WTC11 (cell line): ENCODE results near the gene ICOS.

Experiments used
- CREM ChIP-seq: sonication (generic); formaldehyde crosslinking; IDR thresholded peaks from 2 replicates; pipeline ENCODE4 v1.8.1; 2022; ENCODE audit warnings: mild to moderate bottlenecking, missing genetic modification reagents, moderate library complexity
- FOXJ3 ChIP-seq: sonication (generic); formaldehyde crosslinking; IDR thresholded peaks from 2 replicates; pipeline ENCODE4 v1.9.0; 2021; ENCODE audit warnings: missing genetic modification reagents, mild to moderate bottlenecking, borderline replicate concordance
- NR2C2 ChIP-seq: sonication (generic); formaldehyde crosslinking; IDR thresholded peaks from 2 replicates; pipeline ENCODE4 v1.8.0; 2022; ENCODE audit warnings: mild to moderate bottlenecking, missing genetic modification reagents
- NR3C1 ChIP-seq: sonication (generic); formaldehyde crosslinking; conservative IDR thresholded peaks from 2 replicates; pipeline ENCODE4 v1.8.1; 2023; ENCODE audit warnings: low read depth, mild to moderate bottlenecking, missing genetic modification reagents
- RELA ChIP-seq: sonication (generic); formaldehyde crosslinking; IDR thresholded peaks from 2 replicates; pipeline ENCODE4 v1.8.1; 2022; ENCODE audit warnings: missing genetic modification reagents, mild to moderate bottlenecking, borderline replicate concordance
- SMAD3 ChIP-seq: sonication (generic); formaldehyde crosslinking; IDR thresholded peaks from 2 replicates; pipeline ENCODE4 v1.8.0; 2022; ENCODE audit warnings: missing genetic modification reagents, mild to moderate bottlenecking, borderline replicate concordance
- SP1 ChIP-seq: sonication (generic); formaldehyde crosslinking; conservative IDR thresholded peaks from 2 replicates; pipeline ENCODE4 v1.8.1; 2022; ENCODE audit warnings: missing genetic modification reagents
- ZNF232 ChIP-seq: sonication (generic); formaldehyde crosslinking; IDR thresholded peaks from 2 replicates; pipeline ENCODE4 v1.8.0; 2022; ENCODE audit warnings: mild to moderate bottlenecking, missing genetic modification reagents
- TF ChIP-seq, protein P1 (sequence below): fragments of 200-600 bp; IDR thresholded peaks from 2 replicates; pipeline ENCODE4 v1.8.0; 2022; ENCODE audit warnings: antibody characterized with exemption
- TF ChIP-seq, protein P2 (sequence below): sonication (generic); formaldehyde crosslinking; IDR thresholded peaks from 2 replicates; pipeline ENCODE4 v1.8.1; 2022; ENCODE audit warnings: low read depth, missing genetic modification reagents, borderline replicate concordance
- TF ChIP-seq, protein P3 (sequence below): fragments of 250-450 bp; sonication (Bioruptor Pico); IDR thresholded peaks from 2 replicates; pipeline ENCODE4 v2.1.2; 2022; ENCODE audit warnings: mild to moderate bottlenecking, moderate library complexity
- TF ChIP-seq, protein P4 (sequence below): sonication (generic); formaldehyde crosslinking; IDR thresholded peaks from 2 replicates; pipeline ENCODE4 v1.8.0; 2022; ENCODE audit warnings: missing genetic modification reagents

DNA sequence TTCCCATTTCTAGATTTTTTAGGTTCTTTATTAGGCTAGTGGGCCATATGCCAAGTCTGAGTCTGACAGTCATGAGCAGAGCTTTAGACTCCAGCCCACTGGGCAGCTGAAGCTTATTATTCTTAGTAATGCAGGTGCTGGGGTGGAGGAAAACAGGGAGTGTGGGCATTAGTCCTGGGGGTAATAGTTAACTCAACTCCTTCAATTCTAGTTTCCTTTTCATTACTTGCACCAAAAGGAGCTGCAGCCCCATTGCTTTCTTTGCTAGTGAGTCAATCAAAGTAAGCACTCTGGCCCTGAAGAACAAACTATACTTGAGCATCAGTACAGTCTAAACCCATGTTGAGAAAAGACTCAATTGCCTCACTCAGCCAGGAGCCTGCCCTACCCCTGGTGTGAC, 35.5 kb downstream of the ICOS start:
- TF ChIP-seq, protein P1, sequence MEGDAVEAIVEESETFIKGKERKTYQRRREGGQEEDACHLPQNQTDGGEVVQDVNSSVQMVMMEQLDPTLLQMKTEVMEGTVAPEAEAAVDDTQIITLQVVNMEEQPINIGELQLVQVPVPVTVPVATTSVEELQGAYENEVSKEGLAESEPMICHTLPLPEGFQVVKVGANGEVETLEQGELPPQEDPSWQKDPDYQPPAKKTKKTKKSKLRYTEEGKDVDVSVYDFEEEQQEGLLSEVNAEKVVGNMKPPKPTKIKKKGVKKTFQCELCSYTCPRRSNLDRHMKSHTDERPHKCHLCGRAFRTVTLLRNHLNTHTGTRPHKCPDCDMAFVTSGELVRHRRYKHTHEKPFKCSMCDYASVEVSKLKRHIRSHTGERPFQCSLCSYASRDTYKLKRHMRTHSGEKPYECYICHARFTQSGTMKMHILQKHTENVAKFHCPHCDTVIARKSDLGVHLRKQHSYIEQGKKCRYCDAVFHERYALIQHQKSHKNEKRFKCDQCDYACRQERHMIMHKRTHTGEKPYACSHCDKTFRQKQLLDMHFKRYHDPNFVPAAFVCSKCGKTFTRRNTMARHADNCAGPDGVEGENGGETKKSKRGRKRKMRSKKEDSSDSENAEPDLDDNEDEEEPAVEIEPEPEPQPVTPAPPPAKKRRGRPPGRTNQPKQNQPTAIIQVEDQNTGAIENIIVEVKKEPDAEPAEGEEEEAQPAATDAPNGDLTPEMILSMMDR, result no peak
- TF ChIP-seq, protein P2, sequence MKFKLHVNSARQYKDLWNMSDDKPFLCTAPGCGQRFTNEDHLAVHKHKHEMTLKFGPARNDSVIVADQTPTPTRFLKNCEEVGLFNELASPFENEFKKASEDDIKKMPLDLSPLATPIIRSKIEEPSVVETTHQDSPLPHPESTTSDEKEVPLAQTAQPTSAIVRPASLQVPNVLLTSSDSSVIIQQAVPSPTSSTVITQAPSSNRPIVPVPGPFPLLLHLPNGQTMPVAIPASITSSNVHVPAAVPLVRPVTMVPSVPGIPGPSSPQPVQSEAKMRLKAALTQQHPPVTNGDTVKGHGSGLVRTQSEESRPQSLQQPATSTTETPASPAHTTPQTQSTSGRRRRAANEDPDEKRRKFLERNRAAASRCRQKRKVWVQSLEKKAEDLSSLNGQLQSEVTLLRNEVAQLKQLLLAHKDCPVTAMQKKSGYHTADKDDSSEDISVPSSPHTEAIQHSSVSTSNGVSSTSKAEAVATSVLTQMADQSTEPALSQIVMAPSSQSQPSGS, result no peak
- TF ChIP-seq SP1 (CRISPR knock-in tag) (no peak), ZNF232 (CRISPR knock-in tag) (no peak), CREM (no peak), RELA (CRISPR knock-in tag) (no peak), FOXJ3 (CRISPR knock-in tag) (no peak), NR3C1 (CRISPR knock-in tag) (no peak), SMAD3 (CRISPR knock-in tag) (no peak), NR2C2 (no peak)
- TF ChIP-seq, protein P3, sequence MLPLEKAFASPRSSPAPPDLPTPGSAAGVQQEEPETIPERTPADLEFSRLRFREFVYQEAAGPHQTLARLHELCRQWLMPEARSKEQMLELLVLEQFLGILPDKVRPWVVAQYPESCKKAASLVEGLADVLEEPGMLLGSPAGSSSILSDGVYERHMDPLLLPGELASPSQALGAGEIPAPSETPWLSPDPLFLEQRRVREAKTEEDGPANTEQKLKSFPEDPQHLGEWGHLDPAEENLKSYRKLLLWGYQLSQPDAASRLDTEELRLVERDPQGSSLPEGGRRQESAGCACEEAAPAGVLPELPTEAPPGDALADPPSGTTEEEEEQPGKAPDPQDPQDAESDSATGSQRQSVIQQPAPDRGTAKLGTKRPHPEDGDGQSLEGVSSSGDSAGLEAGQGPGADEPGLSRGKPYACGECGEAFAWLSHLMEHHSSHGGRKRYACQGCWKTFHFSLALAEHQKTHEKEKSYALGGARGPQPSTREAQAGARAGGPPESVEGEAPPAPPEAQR (CRISPR knock-in tag), result no peak
- TF ChIP-seq, protein P4, sequence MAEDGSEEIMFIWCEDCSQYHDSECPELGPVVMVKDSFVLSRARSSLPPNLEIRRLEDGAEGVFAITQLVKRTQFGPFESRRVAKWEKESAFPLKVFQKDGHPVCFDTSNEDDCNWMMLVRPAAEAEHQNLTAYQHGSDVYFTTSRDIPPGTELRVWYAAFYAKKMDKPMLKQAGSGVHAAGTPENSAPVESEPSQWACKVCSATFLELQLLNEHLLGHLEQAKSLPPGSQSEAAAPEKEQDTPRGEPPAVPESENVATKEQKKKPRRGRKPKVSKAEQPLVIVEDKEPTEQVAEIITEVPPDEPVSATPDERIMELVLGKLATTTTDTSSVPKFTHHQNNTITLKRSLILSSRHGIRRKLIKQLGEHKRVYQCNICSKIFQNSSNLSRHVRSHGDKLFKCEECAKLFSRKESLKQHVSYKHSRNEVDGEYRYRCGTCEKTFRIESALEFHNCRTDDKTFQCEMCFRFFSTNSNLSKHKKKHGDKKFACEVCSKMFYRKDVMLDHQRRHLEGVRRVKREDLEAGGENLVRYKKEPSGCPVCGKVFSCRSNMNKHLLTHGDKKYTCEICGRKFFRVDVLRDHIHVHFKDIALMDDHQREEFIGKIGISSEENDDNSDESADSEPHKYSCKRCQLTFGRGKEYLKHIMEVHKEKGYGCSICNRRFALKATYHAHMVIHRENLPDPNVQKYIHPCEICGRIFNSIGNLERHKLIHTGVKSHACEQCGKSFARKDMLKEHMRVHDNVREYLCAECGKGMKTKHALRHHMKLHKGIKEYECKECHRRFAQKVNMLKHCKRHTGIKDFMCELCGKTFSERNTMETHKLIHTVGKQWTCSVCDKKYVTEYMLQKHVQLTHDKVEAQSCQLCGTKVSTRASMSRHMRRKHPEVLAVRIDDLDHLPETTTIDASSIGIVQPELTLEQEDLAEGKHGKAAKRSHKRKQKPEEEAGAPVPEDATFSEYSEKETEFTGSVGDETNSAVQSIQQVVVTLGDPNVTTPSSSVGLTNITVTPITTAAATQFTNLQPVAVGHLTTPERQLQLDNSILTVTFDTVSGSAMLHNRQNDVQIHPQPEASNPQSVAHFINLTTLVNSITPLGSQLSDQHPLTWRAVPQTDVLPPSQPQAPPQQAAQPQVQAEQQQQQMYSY (CRISPR knock-in tag), result no peak
